Gastrocnemius medialis (tissue), 4 donors: ENCODE measurements around the gene SAP130.

Experiments
- POLR2A ChIP-seq, 2 donors: fragments of 450-650 bp; IDR thresholded peaks; one replicate each; pipeline ENCODE4 v1.6.1; 2017; ENCODE audit warnings: antibody characterized with exemption in 2 of 2, mild to moderate bottlenecking in 2 of 2, moderate library complexity in 2 of 2
- TF ChIP-seq, protein P1 (sequence below), 5 experiments: fragments of 450-650 bp in 3 of 5; fragments of 200-600 bp in 2 of 5; sonication (generic) in 2 of 5; IDR thresholded peaks in 4 of 5; conservative IDR thresholded peaks in 1 of 5; 1 replicate in 4 of 5; 2 replicates in 1 of 5; pipeline ENCODE4 v1.5.1; 2016 to 2019; ENCODE audit warnings: antibody characterized with exemption in 5 of 5, mild to moderate bottlenecking in 3 of 5, moderate library complexity in 3 of 5

DNA sequence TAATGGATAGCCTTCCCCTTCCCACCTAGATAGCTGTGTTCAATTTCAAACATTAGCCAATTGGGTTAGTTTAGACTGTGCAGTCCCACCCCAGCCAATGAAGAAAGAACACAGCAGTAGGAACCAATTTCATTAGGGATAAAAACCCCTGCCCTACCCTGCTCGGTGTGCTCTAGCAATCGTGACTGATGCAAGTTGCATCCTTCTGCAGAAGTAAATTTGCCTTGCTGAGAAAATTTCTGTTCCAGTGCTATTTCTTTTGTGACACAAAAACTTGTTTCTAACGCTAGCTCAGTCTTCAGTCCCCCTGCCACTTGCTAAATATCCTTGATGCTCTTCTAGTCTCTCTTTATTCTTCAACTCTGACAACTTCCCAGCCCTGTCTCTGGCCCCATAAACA lies 15.2 kb upstream of the SAP130 start:
- TF ChIP-seq, protein P1, sequence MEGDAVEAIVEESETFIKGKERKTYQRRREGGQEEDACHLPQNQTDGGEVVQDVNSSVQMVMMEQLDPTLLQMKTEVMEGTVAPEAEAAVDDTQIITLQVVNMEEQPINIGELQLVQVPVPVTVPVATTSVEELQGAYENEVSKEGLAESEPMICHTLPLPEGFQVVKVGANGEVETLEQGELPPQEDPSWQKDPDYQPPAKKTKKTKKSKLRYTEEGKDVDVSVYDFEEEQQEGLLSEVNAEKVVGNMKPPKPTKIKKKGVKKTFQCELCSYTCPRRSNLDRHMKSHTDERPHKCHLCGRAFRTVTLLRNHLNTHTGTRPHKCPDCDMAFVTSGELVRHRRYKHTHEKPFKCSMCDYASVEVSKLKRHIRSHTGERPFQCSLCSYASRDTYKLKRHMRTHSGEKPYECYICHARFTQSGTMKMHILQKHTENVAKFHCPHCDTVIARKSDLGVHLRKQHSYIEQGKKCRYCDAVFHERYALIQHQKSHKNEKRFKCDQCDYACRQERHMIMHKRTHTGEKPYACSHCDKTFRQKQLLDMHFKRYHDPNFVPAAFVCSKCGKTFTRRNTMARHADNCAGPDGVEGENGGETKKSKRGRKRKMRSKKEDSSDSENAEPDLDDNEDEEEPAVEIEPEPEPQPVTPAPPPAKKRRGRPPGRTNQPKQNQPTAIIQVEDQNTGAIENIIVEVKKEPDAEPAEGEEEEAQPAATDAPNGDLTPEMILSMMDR (IDR thresholded peaks at IDR 0.05 in 4 of 5, conservative IDR thresholded peaks at IDR 0.05 in 1 of 5), result no peak
- TF ChIP-seq POLR2A (IDR thresholded peaks at IDR 0.05), result no peak
